Activated CD8-positive, alpha-beta memory T cell treated with anti-CD3 and anti-CD28 coated beads for 4 hours (primary cell): Measurements from ENCODE around the gene SLC12A9.
A peak's percentile ranks its signal among the peaks of the same experiment; 100 is the strongest.
"Not testable (repeated sequence)": the region's sequence is repeated elsewhere in the genome, so short reads cannot be mapped to it uniquely, and the experiment has no call there.

ENCODE experiments used
- DNase-seq, 2 donors: peaks; one replicate each; pipeline ENCODE4 v3.0.0-alpha.2; 2020; ENCODE audit warnings: low read depth in 2 of 2

Gene SLC12A9

GRCh38 chr7:100852048-100852872, at the start of gene SLC12A9:
TSS of gene SLC12A9 (plus strand) at chr7:100852713. CDS start at chr7:100854198, 1,485 bp downstream.
- DNase-seq = peak; percentile 61 to 71

GRCh38 chr7:100802951-100803350, 49.6 kb upstream of the SLC12A9 start:
- no peak for DNase-seq

GRCh38 chr7:100803398-100804161, 48.9 kb upstream of the SLC12A9 start:
- no peak for DNase-seq

GRCh38 chr7:100804681-100805431, 47.7 kb upstream of the SLC12A9 start:
- DNase-seq = no peak

- DNase-seq = no peak
Measured at GRCh38 chr7:100806276-100806675, 46.2 kb upstream of the SLC12A9 start.

GRCh38 chr7:100806883-100807282, 45.6 kb upstream of the SLC12A9 start:
- DNase-seq = not testable (repeated sequence)

GRCh38 chr7:100808354-100808875, 44.1 kb upstream of the SLC12A9 start:
- no peak for DNase-seq

- no peak for DNase-seq
Measured at GRCh38 chr7:100811480-100811879, 41.0 kb upstream of the SLC12A9 start.

GRCh38 chr7:100812729-100813128, 39.8 kb upstream of the SLC12A9 start:
- DNase-seq = no peak

GRCh38 chr7:100816515-100816914, 36.0 kb upstream of the SLC12A9 start:
- not testable (repeated sequence) for DNase-seq

GRCh38 chr7:100817097-100817496, 35.4 kb upstream of the SLC12A9 start:
- DNase-seq = no peak

- no peak for DNase-seq
Measured at GRCh38 chr7:100818366-100818765, 34.1 kb upstream of the SLC12A9 start.

- DNase-seq = no peak
Measured at GRCh38 chr7:100818825-100819224, 33.7 kb upstream of the SLC12A9 start.

- no peak for DNase-seq
Measured at GRCh38 chr7:100819586-100819985, 32.9 kb upstream of the SLC12A9 start.

- no peak for DNase-seq
Measured at GRCh38 chr7:100822236-100823139, 30.0 kb upstream of the SLC12A9 start.

- no peak for DNase-seq
Measured at GRCh38 chr7:100823140-100823525, 29.4 kb upstream of the SLC12A9 start.

- no peak for DNase-seq
Measured at GRCh38 chr7:100823534-100823933, 29.0 kb upstream of the SLC12A9 start.

- DNase-seq = no peak
Measured at GRCh38 chr7:100824499-100825214, 27.9 kb upstream of the SLC12A9 start.

GRCh38 chr7:100825215-100825671, 27.3 kb upstream of the SLC12A9 start:
- no peak for DNase-seq
